DOHH2 (cell line): Measurements from ENCODE around the gene RSF1.

Experiments used
- H3F3A ChIP-seq: fragments of 200-600 bp; sonication (generic), shearing (Covaris generic); 2 replicates; pipeline ENCODE4 v1.6.0; 2016; ENCODE audit warnings: antibody characterized with exemption, mild to moderate bottlenecking; ENCODE audit not compliant: control insufficient read depth, insufficient read depth
- H3K27ac ChIP-seq: fragments of 200-600 bp; sonication (generic); 2 replicates; pipeline ENCODE4 v1.5.1; 2014; ENCODE audit warnings: low read depth, mild to moderate bottlenecking, low read length, moderate library complexity
- H3K27me3 ChIP-seq: fragments of 200-600 bp; sonication (generic); 2 replicates; pipeline ENCODE4 v1.6.1; 2014; ENCODE audit warnings: mild to moderate bottlenecking, low read length, mixed read lengths; ENCODE audit not compliant: control insufficient read depth
- H3K36me3 ChIP-seq: fragments of 200-600 bp; sonication (generic); 2 replicates; pipeline ENCODE4 v1.6.1; 2014; ENCODE audit warnings: mild to moderate bottlenecking, low read length, moderate library complexity, mixed read lengths; ENCODE audit not compliant: control insufficient read depth
- H3K4me1 ChIP-seq: fragments of 200-600 bp; sonication (generic); 2 replicates; pipeline ENCODE4 v1.6.1; 2014; ENCODE audit warnings: mild to moderate bottlenecking, low read length, mixed read lengths; ENCODE audit not compliant: control insufficient read depth
- H3K4me2 ChIP-seq: fragments of 200-600 bp; sonication (generic); 2 replicates; pipeline ENCODE4 v1.6.0; 2014; ENCODE audit warnings: mild to moderate bottlenecking, low read length, moderate library complexity
- H3K4me3 ChIP-seq: fragments of 200-600 bp; sonication (generic); 2 replicates; pipeline ENCODE4 v1.5.1; 2014; ENCODE audit warnings: mild to moderate bottlenecking, low read length, mixed read lengths
- H3K79me2 ChIP-seq: fragments of 200-600 bp; sonication (generic); 2 replicates; pipeline ENCODE4 v1.6.1; 2014; ENCODE audit warnings: mild to moderate bottlenecking, low read length, mixed read lengths; ENCODE audit not compliant: control insufficient read depth
- H3K9me2 ChIP-seq: fragments of 200-600 bp; sonication (generic); replicated peaks from 2 replicates; pipeline ENCODE4 v1.6.1; 2014; ENCODE audit warnings: mild to moderate bottlenecking, low read length, mixed read lengths; ENCODE audit not compliant: control insufficient read depth
- H3K9me3 ChIP-seq: fragments of 200-600 bp; sonication (generic); 2 replicates; pipeline ENCODE4 v1.6.1; 2014; ENCODE audit warnings: antibody characterized with exemption, low read length, mixed read lengths; ENCODE audit not compliant: control insufficient read depth, insufficient read depth
- H4K20me1 ChIP-seq: fragments of 200-600 bp; sonication (generic); 2 replicates; pipeline ENCODE4 v1.6.0; 2014; ENCODE audit warnings: low read depth, mild to moderate bottlenecking, antibody characterized with exemption, low read length, moderate library complexity; ENCODE audit not compliant: control insufficient read depth, insufficient read depth
- EZH2phosphoT487 ChIP-seq: fragments of 200-600 bp; sonication (generic); IDR thresholded peaks from 2 replicates; pipeline ENCODE4 v1.6.1; 2017; ENCODE audit warnings: borderline replicate concordance, mild to moderate bottlenecking, antibody characterized with exemption, low read length, moderate library complexity, mixed read lengths
- TF ChIP-seq, protein P1 (sequence below): fragments of 200-600 bp; sonication (generic); IDR thresholded peaks from one replicate; pipeline ENCODE4 v1.5.1; 2014; ENCODE audit warnings: antibody characterized with exemption, mild to moderate bottlenecking, low read depth, low read length; ENCODE audit not compliant: poor library complexity, severe bottlenecking

Gene RSF1

DNA sequence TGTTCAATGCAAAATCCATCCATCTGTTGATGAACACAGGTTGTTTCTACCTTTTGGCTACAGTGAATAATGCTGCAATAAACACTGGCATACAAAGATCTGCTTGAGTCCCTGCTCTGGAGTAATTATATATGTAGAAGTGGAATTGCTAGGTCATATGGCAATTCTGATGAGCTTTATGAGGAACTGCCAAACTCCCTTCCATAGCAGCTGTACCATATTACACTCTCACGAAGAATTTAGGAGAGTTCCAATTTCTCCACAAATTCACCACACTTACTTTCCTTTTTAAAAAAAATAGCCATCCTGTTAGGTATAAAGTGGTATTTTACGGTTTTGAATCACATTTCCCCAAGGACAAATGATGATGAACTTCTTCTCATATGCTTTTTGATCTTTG, 62.2 kb downstream of the RSF1 start:
- Histone ChIP-seq H3F3A (no peaks in the 10 kb centered on the region; the same call in 1 of the 2 replicates), H3K9me2 (no peaks in the 10 kb centered on the region), H3K79me2 (peaks cover 22% of the 10 kb centered on the region), H3K27me3 (no peaks in the 10 kb centered on the region), H3K36me3 (peaks cover 29% of the 10 kb centered on the region), H3K4me1 (no peaks in the 10 kb centered on the region), H4K20me1 (0 out of 2 replicates have a peak, but pooled peaks cover 3% of the 10 kb centered on the region), H3K4me2 (no peak overlapping the region), H3K4me3 (no peak overlapping the region), H3K27ac (no peak overlapping the region), H3K9me3 (no peaks in the 10 kb centered on the region)
- TF ChIP-seq EZH2phosphoT487: no peak
- TF ChIP-seq, protein P1, sequence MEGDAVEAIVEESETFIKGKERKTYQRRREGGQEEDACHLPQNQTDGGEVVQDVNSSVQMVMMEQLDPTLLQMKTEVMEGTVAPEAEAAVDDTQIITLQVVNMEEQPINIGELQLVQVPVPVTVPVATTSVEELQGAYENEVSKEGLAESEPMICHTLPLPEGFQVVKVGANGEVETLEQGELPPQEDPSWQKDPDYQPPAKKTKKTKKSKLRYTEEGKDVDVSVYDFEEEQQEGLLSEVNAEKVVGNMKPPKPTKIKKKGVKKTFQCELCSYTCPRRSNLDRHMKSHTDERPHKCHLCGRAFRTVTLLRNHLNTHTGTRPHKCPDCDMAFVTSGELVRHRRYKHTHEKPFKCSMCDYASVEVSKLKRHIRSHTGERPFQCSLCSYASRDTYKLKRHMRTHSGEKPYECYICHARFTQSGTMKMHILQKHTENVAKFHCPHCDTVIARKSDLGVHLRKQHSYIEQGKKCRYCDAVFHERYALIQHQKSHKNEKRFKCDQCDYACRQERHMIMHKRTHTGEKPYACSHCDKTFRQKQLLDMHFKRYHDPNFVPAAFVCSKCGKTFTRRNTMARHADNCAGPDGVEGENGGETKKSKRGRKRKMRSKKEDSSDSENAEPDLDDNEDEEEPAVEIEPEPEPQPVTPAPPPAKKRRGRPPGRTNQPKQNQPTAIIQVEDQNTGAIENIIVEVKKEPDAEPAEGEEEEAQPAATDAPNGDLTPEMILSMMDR: no peak

DNA sequence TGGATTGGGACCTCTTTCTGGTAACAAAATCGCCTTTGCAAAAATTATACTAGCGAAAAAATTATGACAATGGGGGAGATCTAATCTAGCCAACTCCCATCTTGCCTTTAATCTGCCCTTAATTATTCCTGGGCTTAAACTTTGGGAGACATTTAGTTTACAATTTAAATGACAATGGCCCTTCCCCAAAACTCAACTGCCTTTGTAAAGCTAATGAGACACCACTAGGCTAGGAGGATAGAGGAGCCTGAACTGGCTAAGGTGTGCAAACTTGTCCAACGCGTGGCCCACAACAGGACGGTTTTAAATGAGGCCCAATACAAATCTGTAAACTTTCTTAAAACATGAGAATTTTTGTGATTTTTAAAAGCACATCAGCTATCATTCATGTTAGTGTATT, 67.3 kb downstream of the RSF1 start:
- TF ChIP-seq, protein P1: no peak
- no peak for TF ChIP-seq EZH2phosphoT487
- no peaks in the 10 kb centered on the region for H3K27me3 ChIP-seq
- no peak overlapping the region for H3K4me2 ChIP-seq
- H3K9me3 ChIP-seq: no peaks in the 10 kb centered on the region
- H3K27ac ChIP-seq: no peak overlapping the region
- H3K4me3 ChIP-seq: no peak overlapping the region
- H3K9me2 ChIP-seq: no peaks in the 10 kb centered on the region
- H3K4me1 ChIP-seq: no peaks in the 10 kb centered on the region
- H3K36me3 ChIP-seq: peaks cover 17% of the 10 kb centered on the region
- peaks cover 43% of the 10 kb centered on the region for H3K79me2 ChIP-seq
- no peaks in the 10 kb centered on the region; the same call in 1 of the 2 replicates for H4K20me1 ChIP-seq
- no peaks in the 10 kb centered on the region for H3F3A ChIP-seq

DNA sequence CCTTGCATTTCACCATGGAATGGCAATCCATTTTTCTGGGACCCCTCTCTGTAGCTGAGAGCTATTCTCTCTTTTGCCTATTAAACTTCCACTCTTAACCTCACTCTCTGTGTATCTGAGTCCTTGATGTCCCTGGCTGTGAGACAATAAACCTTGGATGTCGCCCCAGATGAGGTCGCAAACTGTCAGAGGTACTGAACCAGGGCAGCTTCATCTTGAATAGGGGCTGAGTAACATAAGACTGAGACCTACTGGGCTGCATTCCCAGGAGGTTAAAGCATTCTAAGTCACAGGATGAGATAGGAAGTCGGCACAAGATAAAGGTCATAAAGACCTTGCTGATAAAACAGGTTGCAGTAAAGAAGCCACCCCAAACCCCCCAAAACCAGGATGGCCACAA, 68.0 kb downstream of the RSF1 start:
- Histone ChIP-seq H3K4me2 (no peak overlapping the region), H3K79me2 (peaks cover 43% of the 10 kb centered on the region), H4K20me1 (no peaks in the 10 kb centered on the region; the same call in 1 of the 2 replicates), H3K27me3 (no peaks in the 10 kb centered on the region), H3K9me2 (no peaks in the 10 kb centered on the region), H3K4me1 (no peaks in the 10 kb centered on the region), H3K4me3 (no peak overlapping the region), H3K36me3 (peaks cover 17% of the 10 kb centered on the region), H3K27ac (no peak overlapping the region), H3K9me3 (no peaks in the 10 kb centered on the region), H3F3A (no peaks in the 10 kb centered on the region)
- no peak for TF ChIP-seq EZH2phosphoT487
- TF ChIP-seq, protein P1: no peak
